ENCODE measurements around the gene IBA57.

GRCh38 chr1:228144993-228145343 lies 20.6 kb upstream of the IBA57 start:
- no peak for TF ChIP-seq CTCF (IDR thresholded peaks at IDR 0.05)
- no peak for TF ChIP-seq POLR2AphosphoS5 (IDR thresholded peaks at IDR 0.05)

All from esophagus muscularis mucosa (tissue), 3 donors.